Thyroid gland (tissue), 4 donors: ENCODE data around the gene CASR. TPM values are rescaled to one million over a fixed set of nuclear protein-coding genes. Genes with fewer than 3 reads are reported as not detected.
"Not testable (repeated sequence)": the region's sequence is repeated elsewhere in the genome, so short reads cannot be mapped to it uniquely, and the experiment has no call there.

Experiments used
- DNase-seq, 2 donors: peaks; one replicate each; pipeline ENCODE4 v3.0.0-alpha.2; 2019
- H3K27ac ChIP-seq, 3 donors: fragments of 200-600 bp; sonication (generic); 1 replicate in 2 of 3; 2 replicates in 1 of 3; pipeline ENCODE4 v1.5.1; 2016 to 2019; ENCODE audit warnings: mild to moderate bottlenecking in 1 of 3, moderate library complexity in 1 of 3
- H3K27me3 ChIP-seq: fragments of 200-600 bp; sonication (generic); one replicate; pipeline ENCODE4 v1.5.1; 2019
- H3K36me3 ChIP-seq, 2 donors: fragments of 200-600 bp; sonication (generic); one replicate each; pipeline ENCODE4 v1.5.1; 2016 to 2019
- H3K4me1 ChIP-seq, 2 donors: fragments of 200-600 bp; sonication (generic); one replicate each; pipeline ENCODE4 v1.5.1; 2017 to 2019
- H3K4me3 ChIP-seq, 3 donors: fragments of 200-600 bp; sonication (generic); replicated peaks in 1 of 3; 1 replicate in 2 of 3; 2 replicates in 1 of 3; pipeline ENCODE4 v1.5.1; 2016; ENCODE audit warnings: mild to moderate bottlenecking in 1 of 3
- H3K9me3 ChIP-seq: fragments of 200-600 bp; sonication (generic); one replicate; pipeline ENCODE4 v1.5.1; 2017
- POLR2A ChIP-seq, 2 donors: fragments of 450-650 bp; IDR thresholded peaks; one replicate each; pipeline ENCODE4 v1.6.1; 2017; ENCODE audit warnings: antibody characterized with exemption in 2 of 2, mild to moderate bottlenecking in 2 of 2, moderate library complexity in 1 of 2
- WGBS, 2 donors: methylation state at CpG; one replicate each; pipeline ENCODE4 v1.1.5; 2017; 5-methylcytosine and 5-hydroxymethylcytosine counted together
- intact Hi-C: fragments of 100-400 bp; cut with DNase I; formaldehyde crosslinking; loops from one replicate; pipeline ENCODE4 v1.15.1; 2023
- total RNA-seq, 4 donors: library from RNA; depleted of rRNA; stranded (reverse); fragments of >200 nt; gene quantifications; one replicate each; pipeline ENCODE4 v1.2.3, GENCODE V29; 2016
- TF ChIP-seq, protein P1 (sequence below), 6 experiments: fragments of 200-600 bp in 3 of 6; fragments of 450-650 bp in 3 of 6; sonication (generic) in 3 of 6; IDR thresholded peaks; one replicate each; pipeline ENCODE4 v1.5.1; 2016 to 2019; ENCODE audit warnings: antibody characterized with exemption in 6 of 6, mild to moderate bottlenecking in 2 of 6, inconsistent platforms in 1 of 6, moderate library complexity in 1 of 6

The CASR gene
- total RNA-seq, 4 donors from 2014 or later, result under 0.01 to 1.2 (median 0.17) TPM; not detected in 1

DNA sequence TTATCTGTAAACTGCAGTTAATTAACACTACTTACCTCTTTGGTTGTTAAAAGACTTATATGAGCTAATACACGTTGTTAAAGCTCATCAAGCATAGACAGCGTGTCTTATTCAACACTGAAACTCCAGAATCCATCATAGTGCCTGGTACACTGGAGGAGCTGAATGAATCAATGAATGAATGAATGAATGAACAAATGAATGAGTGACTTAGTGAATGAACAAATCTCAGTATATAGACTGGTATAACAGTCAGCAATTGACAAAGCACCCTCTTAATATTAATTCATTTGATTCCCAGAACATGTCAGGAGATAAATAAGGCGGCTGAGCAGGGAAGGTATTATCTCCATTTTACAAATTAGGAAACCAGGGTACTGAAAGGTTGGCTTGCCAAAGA lies 7.1 kb downstream of the CASR start:
- no peak for TF ChIP-seq POLR2A (IDR thresholded peaks at IDR 0.05)
- TF ChIP-seq, protein P1, sequence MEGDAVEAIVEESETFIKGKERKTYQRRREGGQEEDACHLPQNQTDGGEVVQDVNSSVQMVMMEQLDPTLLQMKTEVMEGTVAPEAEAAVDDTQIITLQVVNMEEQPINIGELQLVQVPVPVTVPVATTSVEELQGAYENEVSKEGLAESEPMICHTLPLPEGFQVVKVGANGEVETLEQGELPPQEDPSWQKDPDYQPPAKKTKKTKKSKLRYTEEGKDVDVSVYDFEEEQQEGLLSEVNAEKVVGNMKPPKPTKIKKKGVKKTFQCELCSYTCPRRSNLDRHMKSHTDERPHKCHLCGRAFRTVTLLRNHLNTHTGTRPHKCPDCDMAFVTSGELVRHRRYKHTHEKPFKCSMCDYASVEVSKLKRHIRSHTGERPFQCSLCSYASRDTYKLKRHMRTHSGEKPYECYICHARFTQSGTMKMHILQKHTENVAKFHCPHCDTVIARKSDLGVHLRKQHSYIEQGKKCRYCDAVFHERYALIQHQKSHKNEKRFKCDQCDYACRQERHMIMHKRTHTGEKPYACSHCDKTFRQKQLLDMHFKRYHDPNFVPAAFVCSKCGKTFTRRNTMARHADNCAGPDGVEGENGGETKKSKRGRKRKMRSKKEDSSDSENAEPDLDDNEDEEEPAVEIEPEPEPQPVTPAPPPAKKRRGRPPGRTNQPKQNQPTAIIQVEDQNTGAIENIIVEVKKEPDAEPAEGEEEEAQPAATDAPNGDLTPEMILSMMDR (IDR thresholded peaks at IDR 0.05), result no peak
- intact Hi-C loops, result no loop called here
- Histone ChIP-seq H3K27me3 (no peaks in the 10 kb centered on the region), H3K36me3 (no peaks in the 10 kb centered on the region), H3K27ac (no peak overlapping the region), H3K4me1 (no peaks in the 10 kb centered on the region), H3K9me3 (no peaks in the 10 kb centered on the region), H3K4me3 (no peak overlapping the region)
- 78 to 84% methylated on average over 3 of the region's 3 CpGs for WGBS, 2 donors
- no peak for DNase-seq

DNA sequence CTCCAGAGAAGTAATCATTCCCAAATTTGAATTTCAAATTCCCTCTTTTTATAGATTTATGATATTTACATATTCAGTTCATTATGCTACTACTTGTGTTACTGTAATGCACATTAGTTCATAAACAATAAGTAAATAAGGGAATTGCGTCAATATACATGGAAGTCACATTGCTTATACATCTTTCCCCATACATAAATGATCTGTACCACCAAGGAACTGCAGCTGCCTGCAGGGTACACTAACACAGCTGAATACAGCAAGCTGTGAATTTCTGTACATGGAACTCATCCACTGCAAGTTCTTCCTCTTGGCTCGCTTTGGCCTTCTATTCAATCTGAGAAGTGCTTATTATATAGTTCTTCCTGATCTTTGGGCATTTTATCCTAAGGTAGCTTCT lies 15.5 kb downstream of the CASR start:
- DNase-seq, result no peak
- Histone ChIP-seq H3K4me3 (no peak overlapping the region), H3K4me1 (no peaks in the 10 kb centered on the region), H3K27ac (no peak overlapping the region), H3K27me3 (no peaks in the 10 kb centered on the region), H3K9me3 (no peaks in the 10 kb centered on the region), H3K36me3 (no peaks in the 10 kb centered on the region)
- WGBS, 2 donors, result 92 to 96% methylated on average over 2 of the region's 2 CpGs
- intact Hi-C loops, result no loop called here
- TF ChIP-seq, protein P1 (IDR thresholded peaks at IDR 0.05), result no peak
- no peak for TF ChIP-seq POLR2A (IDR thresholded peaks at IDR 0.05)

DNA sequence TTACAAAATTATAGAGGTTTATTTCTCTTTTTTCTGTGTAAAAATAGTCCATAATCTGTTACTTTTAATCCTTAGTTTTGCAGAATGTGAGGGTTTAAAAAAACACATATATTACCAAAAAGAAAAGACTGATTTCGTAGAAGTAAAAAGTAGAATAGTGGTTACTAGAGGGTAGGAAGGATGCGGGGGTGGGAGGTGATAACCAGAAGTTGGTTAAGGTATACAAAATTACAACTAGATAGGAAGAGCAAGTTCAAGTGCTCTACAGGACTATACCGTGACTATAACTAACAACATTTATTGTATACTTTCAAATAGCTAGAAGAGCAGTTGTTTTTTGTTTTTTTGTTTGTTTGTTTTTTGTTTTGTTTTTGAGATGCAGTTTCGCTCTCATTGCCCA lies 16.1 kb downstream of the CASR start:
- TF ChIP-seq, protein P1 (IDR thresholded peaks at IDR 0.05), result no peak
- TF ChIP-seq POLR2A (IDR thresholded peaks at IDR 0.05), result no peak
- Histone ChIP-seq H3K4me1 (no peaks in the 10 kb centered on the region), H3K27ac (no peak overlapping the region), H3K4me3 (no peak overlapping the region), H3K36me3 (no peaks in the 10 kb centered on the region), H3K9me3 (no peaks in the 10 kb centered on the region), H3K27me3 (no peaks in the 10 kb centered on the region)
- DNase-seq, result no peak
- intact Hi-C loops, result no loop called here
- WGBS, 2 donors, result 86 to 87% methylated on average over 4 of the region's 4 CpGs

DNA sequence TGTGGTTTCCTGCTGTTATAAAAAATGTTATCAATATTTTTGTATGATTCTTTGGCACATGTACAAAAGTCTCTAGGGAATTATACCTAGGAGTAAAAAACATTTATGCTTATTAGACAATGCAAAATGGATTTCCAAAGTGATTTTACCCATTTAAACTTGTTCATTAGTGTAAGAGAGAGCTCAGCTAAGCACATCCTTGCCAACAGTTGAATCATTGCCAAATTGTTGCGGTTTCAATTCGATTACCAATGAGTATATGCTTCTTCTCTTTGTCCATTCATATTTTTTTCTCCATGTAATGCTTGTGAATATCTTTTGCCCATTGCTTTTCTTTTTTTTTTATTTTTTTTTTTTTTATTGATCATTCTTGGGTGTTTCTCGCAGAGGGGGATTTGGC lies 17.2 kb downstream of the CASR start:
- 76 to 86% methylated on average over 3 of the region's 3 CpGs for WGBS, 2 donors
- H3K4me3 ChIP-seq, result no peak overlapping the region
- H3K9me3 ChIP-seq, result no peaks in the 10 kb centered on the region
- no peaks in the 10 kb centered on the region for H3K27me3 ChIP-seq
- no peak overlapping the region for H3K27ac ChIP-seq
- H3K36me3 ChIP-seq, result no peaks in the 10 kb centered on the region
- no peak for TF ChIP-seq POLR2A (IDR thresholded peaks at IDR 0.05)
- TF ChIP-seq, protein P1 (IDR thresholded peaks at IDR 0.05), result no peak
- no peak for DNase-seq
- intact Hi-C loops, result no loop called here
- no peaks in the 10 kb centered on the region for H3K4me1 ChIP-seq

DNA sequence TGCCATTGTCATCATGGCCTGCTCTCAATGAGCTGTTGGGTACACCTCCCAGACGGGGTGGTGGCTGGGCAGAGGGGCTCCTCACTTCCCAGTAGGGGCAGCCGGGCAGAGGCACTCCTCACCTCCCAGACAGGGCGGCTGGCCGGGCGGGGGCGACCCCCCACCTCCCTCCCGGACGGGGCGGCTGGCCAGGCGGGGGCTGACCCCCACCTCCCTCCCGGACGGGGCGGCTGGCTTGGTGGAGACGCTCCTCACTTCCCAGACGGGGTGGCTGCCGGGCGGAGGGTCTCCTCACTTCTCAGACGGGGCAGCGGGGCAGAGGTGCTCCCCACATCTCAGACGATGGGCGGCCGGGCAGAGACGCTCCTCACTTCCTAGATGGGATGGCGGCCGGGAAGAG lies 18.0 kb downstream of the CASR start:
- H3K27ac ChIP-seq, H3K9me3 ChIP-seq, H3K27me3 ChIP-seq, H3K4me3 ChIP-seq, intact Hi-C loops, DNase-seq, H3K4me1 ChIP-seq, H3K36me3 ChIP-seq: not testable (repeated sequence)
- WGBS, 2 donors, result 56 to 82% methylated on average over 1 to 2 of the region's 25 CpGs

DNA sequence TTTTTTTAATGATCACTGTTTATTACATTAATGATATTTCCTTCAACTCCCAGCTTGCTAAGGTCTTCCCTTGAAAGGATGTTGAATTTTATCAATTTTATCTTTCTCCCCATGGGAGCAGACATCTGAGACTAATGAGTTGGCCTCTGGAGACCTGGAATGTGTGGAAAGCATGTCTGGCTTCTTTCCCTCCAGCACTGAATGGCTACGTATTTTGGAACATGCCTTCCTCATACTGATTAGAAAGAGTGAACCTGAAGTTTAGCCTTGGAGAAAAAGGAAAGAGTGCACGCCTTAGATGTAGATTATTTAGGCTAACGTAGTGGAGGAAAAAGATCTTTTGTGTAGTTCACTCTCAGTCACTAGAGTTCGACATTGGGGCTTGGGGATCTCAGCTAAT lies 25.1 kb downstream of the CASR start:
- no peaks in the 10 kb centered on the region for H3K27me3 ChIP-seq
- no peak for TF ChIP-seq POLR2A (IDR thresholded peaks at IDR 0.05)
- TF ChIP-seq, protein P1 (IDR thresholded peaks at IDR 0.05), result no peak
- no peak overlapping the region for H3K27ac ChIP-seq
- H3K4me1 ChIP-seq, result no peaks in the 10 kb centered on the region
- no peak for DNase-seq
- no peaks in the 10 kb centered on the region for H3K9me3 ChIP-seq
- H3K4me3 ChIP-seq, result no peak overlapping the region
- H3K36me3 ChIP-seq, result no peaks in the 10 kb centered on the region
- intact Hi-C loops, result no loop called here
- WGBS, 2 donors, result 59 to 71% methylated on average over 4 of the region's 4 CpGs
